AG08396 (cell line): ENCODE results near the gene ELANE.
A peak's percentile ranks its signal among the peaks of the same experiment; 100 is the strongest.
"Not testable (repeated sequence)": the region's sequence is repeated elsewhere in the genome, so short reads cannot be mapped to it uniquely, and the experiment has no call there.

Source experiments
- DNase-seq: peaks from one replicate; pipeline ENCODE4 v3.0.0; 2012; ENCODE audit warnings: low spot score, mixed read lengths

Gene ELANE

DNA sequence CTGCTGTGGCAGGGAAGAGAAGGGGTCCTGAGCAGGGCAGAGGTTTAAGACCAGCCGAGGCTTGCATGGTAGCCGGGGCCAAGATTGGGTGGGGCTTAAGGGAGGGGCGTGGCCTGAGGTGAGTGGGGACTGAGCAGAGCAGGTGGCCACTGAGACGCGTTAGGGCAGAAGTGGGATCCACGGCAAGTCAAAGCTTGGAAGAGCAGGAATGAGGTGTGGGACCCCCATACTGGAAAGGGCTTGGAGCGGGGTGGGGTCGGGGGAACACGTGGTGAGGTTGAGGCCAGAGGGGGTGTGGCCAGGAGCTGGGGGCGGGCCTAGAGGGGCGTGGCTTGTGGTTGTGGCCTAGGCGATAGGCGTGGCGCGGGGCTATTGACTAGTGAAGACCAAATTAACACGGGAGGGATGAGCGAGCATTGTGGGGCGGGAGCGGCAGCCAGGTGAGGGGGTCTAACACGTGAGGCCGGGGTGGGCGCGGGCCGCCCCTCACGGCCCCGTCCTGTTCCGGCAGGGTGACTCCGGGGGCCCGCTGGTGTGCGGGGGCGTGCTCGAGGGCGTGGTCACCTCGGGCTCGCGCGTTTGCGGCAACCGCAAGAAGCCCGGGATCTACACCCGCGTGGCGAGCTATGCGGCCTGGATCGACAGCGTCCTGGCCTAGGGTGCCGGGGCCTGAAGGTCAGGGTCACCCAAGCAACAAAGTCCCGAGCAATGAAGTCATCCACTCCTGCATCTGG, 10.6 kb downstream of the ELANE start:
- peak; percentile 87 for DNase-seq

DNA sequence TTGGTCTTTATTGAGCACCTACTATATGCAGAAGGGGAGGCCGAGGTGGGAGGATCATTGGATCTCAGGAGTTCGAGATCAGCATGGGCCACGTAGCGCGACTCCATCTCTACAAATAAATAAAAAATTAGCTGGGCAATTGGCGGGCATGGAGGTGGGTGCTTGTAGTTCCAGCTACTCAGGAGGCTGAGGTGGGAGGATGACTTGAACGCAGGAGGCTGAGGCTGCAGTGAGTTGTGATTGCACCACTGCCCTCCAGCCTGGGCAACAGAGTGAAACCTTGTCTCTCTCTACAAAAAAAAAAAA, 11.2 kb downstream of the ELANE start:
- DNase-seq, result no peak

DNA sequence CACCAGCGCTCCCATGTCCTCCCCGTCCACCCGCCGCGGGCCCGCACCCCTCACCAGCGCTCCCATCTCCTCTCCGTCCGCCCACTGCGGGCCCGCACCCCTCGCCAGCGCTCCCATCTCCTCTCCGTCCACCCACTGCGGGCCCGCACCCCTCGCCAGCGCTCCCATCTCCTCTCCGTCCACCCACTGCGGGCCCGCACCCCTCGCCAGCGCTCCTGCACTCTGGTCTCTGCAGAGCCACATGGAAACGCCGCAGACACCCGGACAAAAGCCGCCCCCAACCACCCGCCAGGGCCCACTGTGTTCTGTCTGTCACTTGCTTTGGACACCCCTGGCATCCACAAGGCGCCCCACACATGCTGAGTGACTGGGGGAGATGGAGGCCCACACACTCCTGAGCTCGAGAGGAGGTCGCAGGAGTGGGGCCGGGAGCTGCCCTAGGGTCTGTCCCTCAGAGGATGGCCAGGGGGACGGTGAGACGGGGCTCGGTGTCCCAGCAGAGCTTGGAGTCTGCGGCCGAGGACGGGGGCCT, 14.7 kb downstream of the ELANE start:
- no peak for DNase-seq

DNA sequence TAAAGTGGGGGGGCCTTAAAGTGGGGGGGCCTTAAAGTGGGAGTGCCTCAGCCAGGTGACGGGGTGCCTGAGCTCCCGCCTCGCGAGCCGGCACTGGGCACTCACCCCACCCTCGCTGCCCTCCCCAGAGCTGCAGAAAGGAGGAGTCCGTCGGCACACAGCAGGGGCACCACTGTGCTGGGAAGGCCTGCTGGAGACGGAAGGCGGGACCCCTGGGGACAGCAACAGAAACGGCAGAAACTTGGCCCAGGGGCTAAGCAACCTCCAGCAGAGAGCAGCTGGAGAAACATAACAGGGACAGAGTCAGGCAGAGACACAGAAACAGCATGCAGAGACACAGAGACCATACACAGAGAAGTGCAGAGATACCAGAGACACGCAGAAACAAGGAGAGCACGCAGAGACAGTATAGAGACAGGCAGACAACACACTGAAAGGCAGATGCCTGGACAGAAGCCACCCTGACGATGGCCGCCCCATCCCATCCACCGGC, 15.2 kb downstream of the ELANE start:
- DNase-seq, result no peak

DNA sequence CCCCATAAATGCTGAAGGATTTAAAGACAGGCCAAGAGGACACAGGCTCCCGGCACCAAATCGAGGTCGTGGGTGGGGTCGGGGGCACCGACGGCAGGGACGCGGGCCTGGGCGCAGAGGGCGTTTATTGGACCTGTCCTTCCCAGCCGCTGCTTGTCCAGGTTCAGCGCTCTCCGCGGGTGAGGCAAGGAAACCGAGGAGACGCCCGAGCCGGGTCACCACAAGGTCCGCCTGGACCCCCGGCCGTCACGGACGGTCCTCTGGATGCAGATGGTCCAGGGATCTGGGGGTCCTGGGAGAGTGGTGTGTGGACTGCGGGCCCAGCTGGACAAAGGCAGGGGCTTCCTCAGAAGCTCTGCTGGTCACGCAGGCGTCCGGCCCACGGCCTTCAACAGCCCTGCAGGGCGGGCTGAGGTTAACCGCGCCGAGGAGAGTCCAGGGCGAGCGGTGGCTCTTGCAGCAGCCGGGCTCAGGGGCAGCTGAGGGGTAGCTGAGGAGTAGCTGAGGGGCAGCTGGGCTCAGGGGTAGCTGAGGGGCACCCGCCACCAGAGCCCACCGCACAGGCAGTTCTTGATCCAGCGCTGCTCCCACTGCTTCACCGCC, 15.9 kb downstream of the ELANE start:
- no peak for DNase-seq

GRCh38 chr19:868458-869244, 16.5 kb downstream of the ELANE start:
- no peak for DNase-seq

DNA sequence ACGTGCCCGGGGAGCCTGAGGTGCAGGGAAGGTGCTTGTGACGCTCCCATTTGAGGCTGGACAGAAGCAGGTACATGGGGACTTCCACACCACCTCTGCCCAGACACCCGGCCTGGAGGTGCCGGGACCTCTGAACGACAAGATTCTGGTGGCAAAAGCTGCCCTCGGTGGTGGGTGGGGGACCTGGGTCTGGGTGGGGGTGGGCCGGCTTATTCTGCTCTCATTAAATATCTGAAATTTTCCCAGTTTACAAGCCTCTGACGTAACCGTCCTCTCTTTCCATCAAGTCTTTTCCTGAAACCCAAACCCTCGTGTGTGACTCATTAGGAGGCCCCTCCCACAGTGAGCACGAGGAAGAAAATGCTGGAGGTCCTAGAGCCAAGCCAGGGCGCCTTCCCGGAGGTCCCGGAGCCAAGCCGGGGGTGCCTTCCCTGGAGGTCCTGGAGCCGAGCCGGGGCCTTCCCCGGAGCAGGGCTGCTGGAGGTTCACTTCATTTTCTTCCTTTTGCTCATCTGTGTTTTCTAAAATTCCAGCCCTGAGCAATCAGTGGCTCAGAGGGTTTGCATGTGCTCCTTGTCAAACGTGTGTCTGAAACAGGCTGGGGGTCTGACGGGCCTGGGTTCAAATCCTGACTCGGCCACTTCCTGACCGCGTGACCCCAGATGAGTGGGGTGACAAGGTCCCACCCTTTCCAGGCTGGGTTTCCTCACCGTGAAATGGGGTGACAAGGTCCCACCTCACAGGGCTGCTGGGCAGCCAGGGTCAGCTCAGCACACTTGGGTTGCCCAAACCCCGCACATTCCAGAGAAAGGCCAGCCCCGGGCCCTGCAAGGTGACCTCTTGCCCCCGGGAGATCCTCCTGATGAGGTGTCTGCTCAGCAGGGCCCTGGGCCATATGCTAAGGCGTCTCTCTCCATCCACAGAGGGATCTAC, 17.4 kb downstream of the ELANE start:
- DNase-seq, result peak; percentile 92

GRCh38 chr19:870314-870713, 18.2 kb downstream of the ELANE start:
- DNase-seq, result no peak

DNA sequence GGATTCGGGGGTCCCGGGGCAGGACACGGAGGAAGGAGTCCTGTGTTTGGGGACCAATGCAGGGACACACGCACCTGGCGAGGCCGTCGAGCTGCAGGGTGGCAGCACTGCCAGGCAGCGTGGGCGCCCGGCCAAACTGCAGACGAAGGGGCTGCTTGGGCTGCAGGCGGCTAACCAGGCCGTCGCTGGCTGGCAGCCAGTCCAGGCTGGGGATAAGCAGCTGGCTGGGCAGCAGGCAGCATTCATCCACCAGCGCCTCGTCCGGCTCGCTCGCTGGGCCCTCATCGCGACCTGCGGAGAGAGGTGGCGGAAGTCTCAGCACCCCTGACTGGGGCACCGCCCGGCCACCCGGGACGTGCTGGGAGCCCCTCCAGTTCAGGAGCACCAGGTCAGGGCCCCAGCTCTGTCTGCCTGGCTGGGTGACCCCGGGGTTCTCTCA, 18.9 kb downstream of the ELANE start:
- no peak for DNase-seq

DNA sequence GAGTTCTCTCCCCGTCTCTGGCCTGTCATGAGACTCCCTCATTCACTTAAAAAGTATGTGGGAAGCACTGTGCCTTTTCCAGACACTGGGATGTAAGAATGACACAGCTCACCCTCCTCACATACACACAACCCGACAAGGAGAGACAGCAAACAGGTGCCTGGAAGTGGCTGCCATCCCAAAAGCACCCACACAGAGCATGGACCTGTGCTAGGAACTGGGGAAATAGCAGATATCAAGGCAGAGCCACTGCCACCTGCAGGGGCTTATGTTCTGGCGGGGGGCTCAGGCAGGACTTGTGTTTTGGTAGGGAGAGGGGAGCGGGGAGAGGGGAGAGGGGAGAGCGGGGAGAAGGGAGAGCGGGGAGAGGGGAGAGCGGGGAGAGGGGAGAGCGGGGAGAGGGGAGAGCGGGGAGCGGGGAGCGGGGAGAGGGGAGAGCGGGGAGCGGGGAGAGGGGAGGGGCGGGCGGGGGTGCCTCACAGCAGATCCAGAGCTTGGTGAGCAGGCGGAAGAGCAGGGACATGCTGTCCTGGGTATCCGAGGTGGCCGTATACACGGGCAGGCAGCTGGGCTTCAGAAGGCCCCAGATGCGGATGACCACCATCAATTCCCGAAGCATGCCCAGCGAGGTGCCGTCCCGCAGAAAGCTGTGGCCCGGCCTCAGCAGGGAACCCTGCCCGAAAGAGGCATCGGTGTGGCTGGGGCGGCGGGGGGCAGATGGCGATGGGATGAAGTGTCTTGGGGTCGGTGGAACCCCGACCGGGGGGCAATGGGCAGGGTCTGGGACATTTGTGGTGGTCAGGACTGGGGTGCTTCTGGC, 19.6 kb downstream of the ELANE start:
- peak; percentile 67 for DNase-seq

- DNase-seq, result peak; percentile 84
Observed at GRCh38 chr19:872266-872951, 20.3 kb downstream of the ELANE start.

GRCh38 chr19:873084-873483, 21.0 kb downstream of the ELANE start:
- peak; percentile 58 for DNase-seq

DNA sequence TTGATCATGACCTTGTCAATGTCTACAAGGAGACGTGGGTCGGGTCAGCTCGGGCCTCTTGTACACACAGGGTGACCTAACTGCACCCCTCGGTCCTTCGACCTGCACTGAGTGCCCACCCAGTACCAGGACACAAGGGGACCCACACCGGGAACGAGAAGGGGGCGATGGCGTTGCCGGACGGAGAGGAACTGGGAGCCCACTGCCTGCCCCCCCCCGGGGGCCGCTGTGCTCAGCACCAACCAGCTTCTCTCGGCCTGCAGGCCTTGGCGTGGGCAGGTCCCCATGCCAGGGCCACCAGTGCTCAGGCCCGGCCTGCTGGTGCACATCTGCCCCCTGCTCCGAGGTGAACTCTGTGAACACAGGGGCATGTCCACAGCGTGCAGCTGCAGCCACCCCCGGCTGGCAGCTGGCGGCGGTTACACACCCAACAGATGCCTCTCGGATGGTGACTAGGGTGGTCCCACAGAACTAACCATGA, 21.5 kb downstream of the ELANE start:
- no peak for DNase-seq

- DNase-seq, result no peak
Observed at GRCh38 chr19:875265-875879, 23.3 kb downstream of the ELANE start.

DNA sequence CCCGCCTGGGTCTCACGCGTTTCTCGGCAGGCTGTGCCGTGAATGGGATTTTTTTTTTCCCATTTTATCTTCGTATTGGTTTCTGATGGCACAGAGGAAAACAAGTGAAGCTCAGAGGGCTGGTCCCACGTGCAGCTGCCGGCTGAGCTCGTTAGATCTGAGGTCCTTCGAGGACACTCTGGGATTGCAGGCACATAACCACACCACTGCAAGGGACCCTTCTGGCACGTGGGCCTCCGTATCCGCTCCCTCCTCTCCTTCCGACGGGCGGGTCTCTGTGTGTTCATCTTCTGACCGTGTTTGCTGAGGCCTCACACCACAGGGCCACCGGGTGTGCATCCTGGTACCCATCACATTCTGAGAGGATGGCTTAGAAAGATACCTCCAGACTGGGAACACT, 24.0 kb downstream of the ELANE start:
- no peak for DNase-seq

DNA sequence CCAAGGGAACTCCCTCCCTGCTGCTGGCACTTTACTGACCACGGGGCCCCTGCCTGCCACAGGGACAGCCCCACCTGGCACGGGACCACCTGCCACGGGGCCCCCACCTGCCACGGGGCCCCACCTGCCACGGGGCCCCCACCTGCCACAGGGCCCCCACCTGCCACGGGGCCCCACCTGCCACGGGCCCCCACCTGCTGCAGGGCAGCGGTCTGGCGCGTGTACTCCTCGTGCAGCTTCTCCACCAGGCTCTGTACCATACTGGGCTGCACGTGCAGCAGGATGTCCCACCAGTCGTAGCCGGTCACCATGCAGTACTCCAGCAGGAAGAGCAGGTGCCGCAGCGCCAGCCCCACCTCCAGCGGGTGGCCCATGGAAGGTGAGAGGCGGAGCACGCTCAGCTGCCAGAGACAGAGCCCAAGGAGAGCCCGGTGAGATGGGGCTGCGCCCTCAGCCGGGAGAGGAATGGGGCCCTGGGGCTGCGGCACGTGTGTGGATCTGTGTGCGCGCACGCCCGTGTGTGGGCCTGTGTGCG, 24.7 kb downstream of the ELANE start:
- DNase-seq, result no peak

GRCh38 chr19:877992-878660, 26.0 kb downstream of the ELANE start:
- DNase-seq, result not testable (repeated sequence)

DNA sequence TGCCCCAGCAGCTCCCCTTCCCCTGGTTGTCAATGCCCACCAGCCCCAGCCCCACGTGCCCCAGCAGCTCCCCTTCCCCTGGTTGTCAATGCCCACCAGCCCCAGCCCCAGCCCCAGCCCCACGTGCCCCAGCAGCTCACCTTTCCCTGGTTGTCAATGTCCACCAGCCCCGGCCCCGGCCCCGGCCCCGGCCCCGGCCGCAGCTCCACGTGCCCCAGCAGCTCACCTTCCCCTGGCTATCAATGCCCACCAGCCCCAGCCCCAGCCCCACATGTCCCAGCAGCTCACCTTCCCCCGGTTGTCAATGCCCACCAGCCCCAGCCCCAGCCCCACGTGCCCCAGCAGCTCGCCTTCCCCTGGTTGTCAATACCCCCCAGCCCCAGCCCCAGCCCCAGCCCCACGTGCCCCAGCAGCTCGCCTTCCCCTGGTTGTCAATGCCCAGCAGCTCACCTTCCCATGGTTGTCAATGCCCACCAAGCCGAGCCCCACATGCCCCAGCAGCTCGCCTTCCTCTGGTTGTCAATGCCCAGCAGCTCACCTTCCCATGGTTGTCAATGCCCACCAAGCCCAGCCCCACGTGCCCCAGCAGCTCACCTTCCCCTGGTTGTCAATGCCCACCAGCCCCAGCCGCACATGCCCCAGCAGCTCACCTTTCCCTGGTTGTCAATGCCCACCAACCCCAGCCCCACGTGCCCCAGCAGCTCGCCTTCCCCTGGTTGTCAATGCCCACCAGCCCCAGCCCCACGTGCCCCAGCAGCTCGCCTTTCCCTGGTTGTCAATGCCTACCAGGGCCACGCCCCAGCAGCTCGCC, 26.9 kb downstream of the ELANE start:
- DNase-seq, result not testable (repeated sequence)
